Measurements from ENCODE around the gene IRS1.
A peak's percentile ranks its signal among the peaks of the same experiment; 100 is the strongest.
"Not testable (repeated sequence)": the region's sequence is repeated elsewhere in the genome, so short reads cannot be mapped to it uniquely, and the experiment has no call there.

IRS1 gene

GRCh38 chr2:226799211-226799975, at the start of gene IRS1:
Gene IRS1, minus strand, starts transcription at chr2:226799820. Its CDS starts 1,082 bp downstream, at chr2:226798738.
- DNase-seq: peak; percentile 83

GRCh38 chr2:226849349-226849748, 49.7 kb upstream of the IRS1 start:
- no peak for DNase-seq

- DNase-seq: no peak
Measured at GRCh38 chr2:226847511-226847910, 47.9 kb upstream of the IRS1 start.

GRCh38 chr2:226847090-226847489, 47.5 kb upstream of the IRS1 start:
- DNase-seq: no peak

- no peak for DNase-seq
Measured at GRCh38 chr2:226845386-226846116, 45.9 kb upstream of the IRS1 start.

- not testable (repeated sequence) for DNase-seq
Measured at GRCh38 chr2:226843001-226843400, 43.4 kb upstream of the IRS1 start.

- no peak for DNase-seq
Measured at GRCh38 chr2:226839951-226840350, 40.3 kb upstream of the IRS1 start.

- DNase-seq: no peak
Measured at GRCh38 chr2:226839161-226839560, 39.5 kb upstream of the IRS1 start.

GRCh38 chr2:226838722-226839121, 39.1 kb upstream of the IRS1 start:
- no peak for DNase-seq

- DNase-seq: no peak
Measured at GRCh38 chr2:226837787-226838603, 38.4 kb upstream of the IRS1 start.

GRCh38 chr2:226837334-226837733, 37.7 kb upstream of the IRS1 start:
- DNase-seq: no peak

- no peak for DNase-seq
Measured at GRCh38 chr2:226836548-226836885, 36.9 kb upstream of the IRS1 start.

- peak; percentile 98 for DNase-seq
Measured at GRCh38 chr2:226835796-226836547, 36.4 kb upstream of the IRS1 start, which contains the start of gene RHBDD1. Gene RHBDD1, plus strand, starts transcription at chr2:226836054. Its CDS starts 28,640 bp downstream, at chr2:226864694.

- no peak for DNase-seq
Measured at GRCh38 chr2:226835420-226835795, 35.8 kb upstream of the IRS1 start.

GRCh38 chr2:226834880-226835279, 35.3 kb upstream of the IRS1 start:
- DNase-seq: not testable (repeated sequence)

GRCh38 chr2:226832061-226832460, 32.4 kb upstream of the IRS1 start:
- DNase-seq: no peak

- DNase-seq: no peak
Measured at GRCh38 chr2:226831266-226831665, 31.6 kb upstream of the IRS1 start.

- DNase-seq: no peak
Measured at GRCh38 chr2:226829721-226830631, 30.4 kb upstream of the IRS1 start.

- no peak for DNase-seq
Measured at GRCh38 chr2:226828191-226828590, 28.6 kb upstream of the IRS1 start.

GRCh38 chr2:226825056-226825455, 25.4 kb upstream of the IRS1 start:
- DNase-seq: no peak

GRCh38 chr2:226818930-226819329, 19.3 kb upstream of the IRS1 start:
- no peak for DNase-seq
